PFSK-1 (cell line): Measurements from ENCODE around the gene OR6B2.

Experiments
- FOXP2 ChIP-seq: optimal IDR thresholded peaks from 2 replicates; pipeline ENCODE3; 2011; ENCODE audit warnings: borderline replicate concordance, control low read depth, inconsistent platforms; ENCODE audit not compliant: insufficient read depth; ENCODE audit errors: extremely low read length, extremely low read depth
- POLR2AphosphoS5 ChIP-seq: IDR thresholded peaks from 2 replicates; pipeline ENCODE4 v1.6.1; 2012; ENCODE audit warnings: low read depth, mild to moderate bottlenecking, control low read depth, low read length, moderate library complexity
- REST ChIP-seq, 2 experiments: IDR thresholded peaks; 2 replicates each; pipeline versions ENCODE4 v1.6.1 to v1.8.0; 2011 to 2012; ENCODE audit warnings: low read depth in 2 of 2, low read length in 2 of 2, control low read depth in 1 of 2, inconsistent platforms in 1 of 2, mild to moderate bottlenecking in 1 of 2, moderate library complexity in 1 of 2; ENCODE audit not compliant: insufficient read depth in 1 of 2
- SIN3A ChIP-seq: IDR thresholded peaks from 2 replicates; pipeline ENCODE4 v1.6.1; 2012; ENCODE audit warnings: mild to moderate bottlenecking, low read length, moderate library complexity, borderline replicate concordance; ENCODE audit not compliant: insufficient read depth
- TAF1 ChIP-seq: IDR thresholded peaks from 2 replicates; pipeline ENCODE4 v1.6.1; 2012; ENCODE audit warnings: low read length, control low read depth, borderline replicate concordance; ENCODE audit not compliant: insufficient read depth

Gene OR6B2

DNA sequence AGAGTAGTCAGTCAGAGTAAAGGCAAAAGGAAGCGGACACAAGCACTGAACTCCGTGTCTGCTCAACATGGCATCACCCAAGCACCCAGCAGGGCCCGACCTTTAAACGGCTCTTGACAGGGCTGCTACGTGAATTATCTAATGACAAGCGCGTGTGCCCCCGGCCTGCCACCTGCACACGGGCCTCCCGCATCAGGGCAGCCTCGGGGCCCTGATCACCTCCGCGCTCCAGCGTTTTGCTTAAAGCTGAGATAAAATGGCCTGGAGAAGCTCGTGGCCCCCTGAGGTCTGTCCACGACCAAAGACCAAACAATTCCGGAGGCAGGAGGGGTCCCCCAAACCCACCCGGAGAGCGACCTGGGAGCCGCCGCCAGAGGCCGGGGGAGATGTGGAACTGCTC, 5.5 kb downstream of the OR6B2 start:
- TF ChIP-seq TAF1 (no peak), POLR2AphosphoS5 (no peak), SIN3A (no peak), FOXP2 (no peak), REST (IDR thresholded peaks at IDR 0.05; ENCODE audit: insufficient read depth in 1 of 2, low read depth in 2 of 2, low read length in 2 of 2) (no peak)

- no peak for TF ChIP-seq POLR2AphosphoS5
- TF ChIP-seq TAF1, result no peak
- TF ChIP-seq SIN3A, result no peak
- TF ChIP-seq FOXP2, result no peak
- TF ChIP-seq REST (IDR thresholded peaks at IDR 0.05; ENCODE audit: insufficient read depth in 1 of 2, low read depth in 2 of 2, low read length in 2 of 2), result no peak
Measured at GRCh38 chr2:240023792-240024191, 6.4 kb downstream of the OR6B2 start.

DNA sequence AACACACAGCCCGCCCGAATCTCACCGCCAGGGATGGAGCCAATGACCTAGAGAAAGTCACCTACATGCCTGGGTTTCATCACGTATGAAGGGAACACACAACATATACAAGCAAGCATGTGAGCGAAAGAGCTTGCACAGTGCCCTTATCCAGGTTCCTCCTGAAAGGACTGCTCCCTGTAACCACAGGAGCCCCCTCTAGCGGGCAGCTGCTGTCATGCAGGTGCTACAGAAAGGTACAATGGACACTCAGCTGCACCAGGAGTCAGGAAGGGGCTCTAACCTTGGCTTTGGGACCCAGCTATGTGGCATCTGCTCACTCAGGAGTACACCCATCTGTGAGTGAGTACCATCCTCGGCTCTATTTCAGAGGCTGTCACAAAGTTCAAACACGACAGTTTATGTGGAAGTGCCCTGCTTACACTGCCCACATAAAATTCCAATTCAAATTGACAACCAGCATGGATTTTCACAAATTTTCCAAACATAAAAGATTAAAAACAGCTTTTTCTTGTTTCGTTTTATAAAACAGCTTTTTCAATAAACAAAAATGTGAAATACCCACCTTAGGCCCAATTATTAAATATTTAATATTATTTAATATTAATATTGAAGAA, 8.6 kb downstream of the OR6B2 start:
- no peak for TF ChIP-seq TAF1
- no peak for TF ChIP-seq FOXP2
- no peak for TF ChIP-seq SIN3A
- no peak for TF ChIP-seq REST (IDR thresholded peaks at IDR 0.05; ENCODE audit: insufficient read depth in 1 of 2, low read depth in 2 of 2, low read length in 2 of 2)
- TF ChIP-seq POLR2AphosphoS5, result no peak

DNA sequence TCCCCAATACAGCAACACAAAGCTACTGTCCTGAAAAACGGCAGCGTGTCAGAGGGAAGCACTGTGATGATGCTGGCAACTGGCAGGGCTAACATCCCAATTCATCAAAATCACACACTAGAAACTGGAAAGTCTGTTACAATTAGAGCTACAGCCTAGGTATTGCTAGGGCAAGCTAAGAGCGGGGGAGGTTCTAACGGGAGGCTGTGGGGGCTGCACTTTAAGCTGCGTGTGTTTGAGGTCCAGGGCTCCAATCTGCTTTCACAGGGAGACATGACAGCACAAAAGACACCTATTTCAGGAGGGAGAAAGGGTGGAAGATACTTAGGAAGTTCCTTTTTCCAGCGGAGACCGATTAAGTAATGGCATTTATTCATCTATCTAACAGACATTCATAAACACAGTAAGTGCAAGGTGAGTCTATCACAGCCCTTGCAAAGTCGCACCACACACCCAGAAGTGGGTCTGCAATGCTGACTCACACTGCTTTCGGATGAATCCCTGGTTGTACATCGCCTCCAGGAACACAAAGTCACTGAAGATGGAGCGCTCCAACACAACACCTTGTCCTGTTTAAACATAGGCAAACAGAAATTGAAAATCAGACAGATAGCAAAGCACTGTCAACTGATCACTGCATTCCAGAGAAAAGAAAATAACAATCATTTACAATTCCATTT, 12.0 kb downstream of the OR6B2 start:
- TF ChIP-seq FOXP2, result no peak
- no peak for TF ChIP-seq TAF1
- no peak for TF ChIP-seq SIN3A
- no peak for TF ChIP-seq REST (IDR thresholded peaks at IDR 0.05; ENCODE audit: insufficient read depth in 1 of 2, low read depth in 2 of 2, low read length in 2 of 2)
- TF ChIP-seq POLR2AphosphoS5, result no peak
